Gastrocnemius medialis (tissue), 4 donors: Measurements from ENCODE around the gene PSTPIP2. TPM values are rescaled to one million over a fixed set of nuclear protein-coding genes. Genes with fewer than 3 reads are reported as not detected.

Source experiments
- ATAC-seq, 2 donors: fragments of 150-250 bp; one replicate each; pipeline ENCODE4 v1.9.1; 2016
- DNase-seq, 2 donors: peaks; one replicate each; pipeline ENCODE4 v3.0.0-alpha.2; 2019
- H3K27ac ChIP-seq, 4 donors: fragments of 200-600 bp; sonication (generic); 1 replicate in 1 of 4; 2 replicates in 3 of 4; pipeline ENCODE4 v1.5.1; 2016 to 2018; ENCODE audit warnings: mild to moderate bottlenecking in 2 of 4, moderate library complexity in 1 of 4
- H3K27me3 ChIP-seq, 3 donors: fragments of 200-600 bp; sonication (generic) in 2 of 3; 1 replicate in 1 of 3; 2 replicates in 2 of 3; pipeline versions ENCODE4 v1.5.1 to v1.6.0; 2016 to 2019; ENCODE audit warnings: mild to moderate bottlenecking in 1 of 3, moderate library complexity in 1 of 3
- H3K36me3 ChIP-seq, 2 donors: fragments of 200-600 bp; sonication (generic) in 1 of 2; one replicate each; pipeline ENCODE4 v1.5.1; 2017 to 2018
- H3K4me1 ChIP-seq, 2 donors: fragments of 200-600 bp; sonication (generic) in 1 of 2; one replicate each; pipeline ENCODE4 v1.5.1; 2016 to 2017; ENCODE audit warnings: mild to moderate bottlenecking in 2 of 2
- H3K4me3 ChIP-seq, 4 donors: fragments of 200-600 bp; sonication (generic) in 3 of 4; 1 replicate in 1 of 4; 2 replicates in 3 of 4; pipeline ENCODE4 v1.5.1; 2016 to 2019; ENCODE audit warnings: mild to moderate bottlenecking in 2 of 4
- H3K9me3 ChIP-seq, 3 donors: fragments of 200-600 bp; sonication (generic) in 2 of 3; 1 replicate in 1 of 3; 2 replicates in 2 of 3; pipeline ENCODE4 v1.5.1; 2016 to 2019
- POLR2A ChIP-seq, 2 donors: fragments of 450-650 bp; IDR thresholded peaks; one replicate each; pipeline ENCODE4 v1.6.1; 2017; ENCODE audit warnings: antibody characterized with exemption in 2 of 2, mild to moderate bottlenecking in 2 of 2, moderate library complexity in 2 of 2
- in situ Hi-C, 4 donors: fragments of 200-750 bp; cut with MboI; loops; one replicate each; pipeline versions ENCODE4 v1.15.0 to v1.8.0; 2017; ENCODE audit warnings: low sequenced_read_pairs in 4 of 4
- intact Hi-C: fragments of 100-400 bp; cut with DNase I; formaldehyde crosslinking; loops from one replicate; pipeline ENCODE4 v1.15.1; 2023; ENCODE audit warnings: low total_unique reads
- total RNA-seq, 4 donors: library from RNA; depleted of rRNA; stranded (reverse); fragments of >200 nt; gene quantifications; one replicate each; pipeline versions ENCODE4 v1.1.0 to v1.2.3, GENCODE V29; 2016
- TF ChIP-seq, protein P1 (sequence below), 5 experiments: fragments of 450-650 bp in 3 of 5; fragments of 200-600 bp in 2 of 5; sonication (generic) in 2 of 5; IDR thresholded peaks in 4 of 5; conservative IDR thresholded peaks in 1 of 5; 1 replicate in 4 of 5; 2 replicates in 1 of 5; pipeline ENCODE4 v1.5.1; 2016 to 2019; ENCODE audit warnings: antibody characterized with exemption in 5 of 5, mild to moderate bottlenecking in 3 of 5, moderate library complexity in 3 of 5

Gene PSTPIP2
- total RNA-seq, 4 donors from 2014 or later: 8.4 to 18.2 (median 10.3) TPM

DNA sequence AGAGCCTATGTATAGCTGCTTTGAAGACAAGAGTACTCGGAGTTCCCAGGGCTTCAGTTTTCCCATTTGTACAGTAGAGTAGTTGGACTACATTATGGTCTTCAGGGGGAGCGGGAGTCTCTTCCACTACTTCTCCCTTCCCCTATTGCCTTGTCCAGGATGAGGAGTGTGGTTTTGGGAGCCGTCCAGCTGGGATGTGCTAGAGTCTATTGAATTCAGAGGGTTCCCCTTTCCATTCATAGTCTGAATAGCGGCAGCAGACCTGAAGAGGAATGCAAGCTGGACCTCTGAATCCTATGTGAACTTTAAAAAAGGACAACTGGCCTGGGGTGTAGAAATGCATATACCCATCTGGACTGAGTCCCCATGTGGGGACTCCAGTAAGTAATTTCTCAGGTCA is 61.4 kb downstream of the PSTPIP2 start:
- Histone ChIP-seq H3K36me3 (peaks cover 0 to 8% of the 10 kb centered on the region in 2 donors), H3K4me1 (no peaks in the 10 kb centered on the region), H3K4me3 (no peak overlapping the region), H3K9me3 (no peaks in the 10 kb centered on the region), H3K27ac (no peak overlapping the region), H3K27me3 (no peaks in the 10 kb centered on the region)
- DNase-seq (peak in 1 of 2 donors; percentile 23), ATAC-seq (no peak)
- TF ChIP-seq POLR2A (IDR thresholded peaks at IDR 0.05): no peak
- in situ Hi-C loops: no loop called here
- intact Hi-C loops: no loop called here

DNA sequence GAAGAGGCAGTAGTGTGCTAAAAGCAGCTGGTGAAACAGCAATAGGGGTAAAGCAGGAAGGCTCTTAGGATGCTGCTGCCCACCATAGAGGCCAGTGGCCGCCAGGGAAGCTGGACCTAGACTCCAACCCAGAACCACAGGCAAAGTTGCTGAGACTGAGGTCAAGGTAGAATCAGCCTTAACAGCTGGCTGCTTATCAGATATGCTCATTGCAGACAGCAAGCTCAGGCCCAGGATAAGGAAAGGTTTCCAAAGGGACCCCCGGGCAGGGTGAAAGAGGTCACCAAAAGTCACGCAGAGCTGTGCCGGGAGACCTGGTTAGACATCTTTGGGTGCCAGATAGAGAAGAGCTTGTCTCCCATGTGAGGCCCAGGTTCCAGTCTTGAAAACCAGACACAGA is 62.0 kb downstream of the PSTPIP2 start:
- Histone ChIP-seq H3K27ac (no peak overlapping the region), H3K36me3 (peaks cover 0 to 8% of the 10 kb centered on the region in 2 donors), H3K4me1 (no peaks in the 10 kb centered on the region), H3K4me3 (no peak overlapping the region), H3K9me3 (no peaks in the 10 kb centered on the region), H3K27me3 (no peaks in the 10 kb centered on the region)
- in situ Hi-C loops (no loop called here), intact Hi-C loops (no loop called here)
- TF ChIP-seq, protein P1, sequence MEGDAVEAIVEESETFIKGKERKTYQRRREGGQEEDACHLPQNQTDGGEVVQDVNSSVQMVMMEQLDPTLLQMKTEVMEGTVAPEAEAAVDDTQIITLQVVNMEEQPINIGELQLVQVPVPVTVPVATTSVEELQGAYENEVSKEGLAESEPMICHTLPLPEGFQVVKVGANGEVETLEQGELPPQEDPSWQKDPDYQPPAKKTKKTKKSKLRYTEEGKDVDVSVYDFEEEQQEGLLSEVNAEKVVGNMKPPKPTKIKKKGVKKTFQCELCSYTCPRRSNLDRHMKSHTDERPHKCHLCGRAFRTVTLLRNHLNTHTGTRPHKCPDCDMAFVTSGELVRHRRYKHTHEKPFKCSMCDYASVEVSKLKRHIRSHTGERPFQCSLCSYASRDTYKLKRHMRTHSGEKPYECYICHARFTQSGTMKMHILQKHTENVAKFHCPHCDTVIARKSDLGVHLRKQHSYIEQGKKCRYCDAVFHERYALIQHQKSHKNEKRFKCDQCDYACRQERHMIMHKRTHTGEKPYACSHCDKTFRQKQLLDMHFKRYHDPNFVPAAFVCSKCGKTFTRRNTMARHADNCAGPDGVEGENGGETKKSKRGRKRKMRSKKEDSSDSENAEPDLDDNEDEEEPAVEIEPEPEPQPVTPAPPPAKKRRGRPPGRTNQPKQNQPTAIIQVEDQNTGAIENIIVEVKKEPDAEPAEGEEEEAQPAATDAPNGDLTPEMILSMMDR (IDR thresholded peaks at IDR 0.05 in 4 of 5, conservative IDR thresholded peaks at IDR 0.05 in 1 of 5): no peak
- no peak for TF ChIP-seq POLR2A (IDR thresholded peaks at IDR 0.05)
- no peak for ATAC-seq
- DNase-seq: no peak

DNA sequence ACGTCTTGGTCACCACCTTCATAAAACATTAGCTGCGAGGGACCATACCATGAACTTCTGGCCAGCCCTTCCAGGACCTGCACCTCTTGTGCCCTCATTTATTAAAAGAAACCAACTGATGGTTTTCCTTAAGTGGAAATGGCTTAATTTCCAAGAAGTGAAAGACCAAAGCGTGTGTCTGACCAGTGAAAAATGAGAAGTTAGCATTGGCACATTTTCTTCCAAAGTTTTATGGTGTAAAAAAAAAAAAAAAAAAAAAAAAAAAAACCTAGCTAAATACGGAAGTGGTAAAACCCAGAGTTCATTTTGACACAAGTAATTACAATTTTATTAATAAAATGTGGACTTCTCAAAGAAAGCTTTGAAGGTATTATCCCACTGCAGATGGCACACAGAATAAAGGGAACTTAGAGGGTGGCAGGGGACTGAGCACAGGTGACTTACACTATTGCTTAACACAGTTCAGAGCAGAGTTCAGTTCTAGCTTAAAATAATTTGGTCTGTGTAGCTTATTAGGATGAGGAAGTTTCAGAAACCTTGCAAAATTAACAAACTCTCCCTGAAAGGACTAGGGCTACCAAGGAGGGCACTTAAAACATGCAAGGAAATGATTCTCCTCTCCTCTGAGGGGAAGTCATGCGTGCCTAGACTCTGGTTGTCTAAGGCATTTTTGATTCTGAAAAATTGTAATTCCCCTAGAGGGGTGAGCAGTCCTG is 62.8 kb downstream of the PSTPIP2 start:
- Histone ChIP-seq H3K4me3 (no peak overlapping the region), H3K27ac (no peak overlapping the region), H3K36me3 (peaks cover 0 to 8% of the 10 kb centered on the region in 2 donors), H3K27me3 (no peaks in the 10 kb centered on the region), H3K4me1 (no peaks in the 10 kb centered on the region), H3K9me3 (no peaks in the 10 kb centered on the region)
- ATAC-seq: no peak
- intact Hi-C loops: no loop called here
- DNase-seq: no peak
- no peak for TF ChIP-seq POLR2A (IDR thresholded peaks at IDR 0.05)
- TF ChIP-seq, protein P1 (IDR thresholded peaks at IDR 0.05 in 4 of 5, conservative IDR thresholded peaks at IDR 0.05 in 1 of 5): no peak
- in situ Hi-C loops: no loop called here

DNA sequence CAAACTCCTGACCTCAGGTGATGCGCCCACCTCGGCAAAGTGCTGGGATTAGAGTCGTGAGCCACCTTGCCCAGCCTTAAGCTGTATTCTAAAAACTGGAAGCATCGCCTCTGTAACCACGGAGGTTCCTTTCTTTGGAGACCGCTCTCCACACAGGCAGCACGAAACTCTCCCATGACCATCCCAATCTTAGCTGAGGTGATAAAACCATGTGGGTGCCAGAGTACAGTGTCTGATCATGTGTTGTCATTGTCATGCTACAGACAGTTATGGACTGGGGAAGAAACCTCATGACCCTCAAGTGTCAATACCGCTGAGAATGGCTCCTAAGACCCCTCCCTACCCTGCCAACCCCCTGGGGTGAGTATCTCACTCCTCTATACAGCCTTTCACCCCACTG is 63.5 kb downstream of the PSTPIP2 start:
- Histone ChIP-seq H3K9me3 (no peaks in the 10 kb centered on the region), H3K27ac (no peak overlapping the region), H3K36me3 (peaks cover 0 to 8% of the 10 kb centered on the region in 2 donors), H3K4me3 (no peak overlapping the region), H3K4me1 (no peaks in the 10 kb centered on the region), H3K27me3 (no peaks in the 10 kb centered on the region)
- intact Hi-C loops (no loop called here), in situ Hi-C loops (no loop called here)
- ATAC-seq (no peak), DNase-seq (no peak)
- TF ChIP-seq, protein P1 (IDR thresholded peaks at IDR 0.05 in 4 of 5, conservative IDR thresholded peaks at IDR 0.05 in 1 of 5): no peak
- TF ChIP-seq POLR2A (IDR thresholded peaks at IDR 0.05): no peak

DNA sequence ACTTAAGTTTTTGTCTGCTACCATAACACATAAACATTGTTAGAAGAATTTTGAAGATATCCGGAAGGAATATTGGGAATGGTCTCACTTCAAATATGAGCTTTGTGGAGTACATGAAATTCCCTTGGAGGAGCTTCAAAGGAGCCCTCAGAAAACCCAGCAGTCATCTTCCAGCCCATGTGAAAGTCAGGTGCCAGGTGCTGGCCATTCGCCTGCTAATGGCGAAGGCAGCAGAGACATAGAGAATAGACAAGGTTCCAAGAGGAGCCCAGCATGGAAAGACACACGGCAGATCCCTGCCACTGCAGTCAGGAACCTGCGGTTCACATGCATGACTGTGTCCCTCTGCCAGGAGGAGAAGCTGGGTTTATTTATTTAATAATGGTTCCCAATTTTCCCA is 64.9 kb downstream of the PSTPIP2 start:
- intact Hi-C loops (no loop called here), in situ Hi-C loops (no loop called here)
- Histone ChIP-seq H3K27ac (no peak overlapping the region), H3K4me3 (no peak overlapping the region), H3K4me1 (no peaks in the 10 kb centered on the region), H3K27me3 (no peaks in the 10 kb centered on the region), H3K36me3 (peaks cover 0 to 8% of the 10 kb centered on the region in 2 donors), H3K9me3 (no peaks in the 10 kb centered on the region)
- TF ChIP-seq POLR2A (IDR thresholded peaks at IDR 0.05): no peak
- TF ChIP-seq, protein P1 (IDR thresholded peaks at IDR 0.05 in 4 of 5, conservative IDR thresholded peaks at IDR 0.05 in 1 of 5): no peak
- DNase-seq (no peak), ATAC-seq (no peak)
